GM19397 (cell line): Measurements from ENCODE around the gene ACTN1.

Experiments used
- ATAC-seq: cut with Tn5 transposase; IDR thresholded peaks from one replicate; pipeline ENCODE4 v1.9.1; 2021; ENCODE audit warnings: mild to moderate bottlenecking, moderate library complexity; ENCODE audit not compliant: unreplicated experiment

The ACTN1 gene

GRCh38 chr14:68970038-68970612 lies 9.0 kb downstream of the ACTN1 start:
- no peak for ATAC-seq

- ATAC-seq = no peak
Measured at GRCh38 chr14:68969278-68970033, 9.6 kb downstream of the ACTN1 start.

- no peak for ATAC-seq
Measured at GRCh38 chr14:68968721-68969120, 10.4 kb downstream of the ACTN1 start.

GRCh38 chr14:68968051-68968450 lies 11.1 kb downstream of the ACTN1 start:
- ATAC-seq = no peak

- ATAC-seq = no peak
Measured at GRCh38 chr14:68967459-68967940, 11.6 kb downstream of the ACTN1 start.

- ATAC-seq = no peak
Measured at GRCh38 chr14:68966872-68967301, 12.2 kb downstream of the ACTN1 start.

GRCh38 chr14:68965261-68965761 lies 13.8 kb downstream of the ACTN1 start:
- no peak for ATAC-seq

- no peak for ATAC-seq
Measured at GRCh38 chr14:68964300-68965093, 14.6 kb downstream of the ACTN1 start.

- ATAC-seq = no peak
Measured at GRCh38 chr14:68962681-68963080, 16.4 kb downstream of the ACTN1 start.

GRCh38 chr14:68961781-68962584 lies 17.1 kb downstream of the ACTN1 start:
- no peak for ATAC-seq

- no peak for ATAC-seq
Measured at GRCh38 chr14:68961361-68961760, 17.7 kb downstream of the ACTN1 start.

- ATAC-seq = no peak
Measured at GRCh38 chr14:68960123-68960522, 19.0 kb downstream of the ACTN1 start.

- ATAC-seq = no peak
Measured at GRCh38 chr14:68959035-68959434, 20.1 kb downstream of the ACTN1 start.

GRCh38 chr14:68958553-68958952 lies 20.5 kb downstream of the ACTN1 start:
- ATAC-seq = no peak

GRCh38 chr14:68957775-68958174 lies 21.3 kb downstream of the ACTN1 start:
- no peak for ATAC-seq

- no peak for ATAC-seq
Measured at GRCh38 chr14:68956724-68957123, 22.4 kb downstream of the ACTN1 start.

- no peak for ATAC-seq
Measured at GRCh38 chr14:68955851-68956179, 23.3 kb downstream of the ACTN1 start.

- ATAC-seq = no peak
Measured at GRCh38 chr14:68955164-68955850, 23.8 kb downstream of the ACTN1 start.

GRCh38 chr14:68953196-68953555 lies 25.9 kb downstream of the ACTN1 start:
- no peak for ATAC-seq

- ATAC-seq = no peak
Measured at GRCh38 chr14:68952531-68953195, 26.4 kb downstream of the ACTN1 start.
